HG03280 (cell line): ENCODE measurements around the gene DPAGT1.
A peak's percentile ranks its signal among the peaks of the same experiment; 100 is the strongest.

Experiments used
- ATAC-seq: cut with Tn5 transposase; IDR thresholded peaks from one replicate; pipeline ENCODE4 v1.9.1; 2021; ENCODE audit warnings: mild to moderate bottlenecking, moderate library complexity; ENCODE audit not compliant: unreplicated experiment

Gene DPAGT1

DNA sequence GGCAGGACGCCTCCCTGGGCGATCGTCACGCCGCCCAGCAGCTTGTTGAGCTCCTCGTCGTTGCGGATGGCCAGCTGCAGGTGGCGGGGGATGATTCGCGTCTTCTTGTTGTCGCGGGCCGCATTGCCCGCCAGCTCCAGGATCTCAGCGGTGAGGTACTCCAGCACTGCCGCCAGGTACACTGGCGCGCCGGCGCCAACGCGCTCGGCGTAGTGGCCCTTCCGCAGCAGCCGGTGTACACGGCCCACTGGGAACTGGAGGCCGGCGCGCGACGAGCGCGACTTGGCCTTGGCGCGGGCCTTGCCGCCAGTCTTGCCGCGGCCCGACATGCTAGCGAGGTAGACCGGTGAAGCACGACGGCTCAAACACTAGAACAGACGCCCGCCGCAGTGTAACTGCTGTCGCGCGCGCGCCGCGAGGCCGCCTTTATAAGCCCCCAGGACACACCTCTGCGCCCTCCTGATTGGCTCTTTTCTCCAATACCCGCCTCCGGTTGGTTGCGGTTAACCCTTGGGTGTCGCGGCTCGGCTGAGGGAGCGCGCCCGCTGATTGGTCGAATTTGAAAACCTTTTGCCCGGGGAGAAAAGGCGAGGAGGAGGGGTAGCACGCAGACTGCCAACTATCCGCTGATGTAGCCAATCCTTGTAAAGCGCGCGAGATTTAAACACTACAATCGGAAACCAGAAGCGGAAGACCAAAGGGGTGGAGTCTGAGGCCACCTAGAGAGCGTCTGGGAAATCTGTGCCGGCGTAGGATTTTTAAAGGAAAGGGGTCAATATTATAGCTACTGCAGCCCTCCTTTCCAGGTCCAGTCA, 6.4 kb downstream of the DPAGT1 start:
- peak; percentile 82 for ATAC-seq

DNA sequence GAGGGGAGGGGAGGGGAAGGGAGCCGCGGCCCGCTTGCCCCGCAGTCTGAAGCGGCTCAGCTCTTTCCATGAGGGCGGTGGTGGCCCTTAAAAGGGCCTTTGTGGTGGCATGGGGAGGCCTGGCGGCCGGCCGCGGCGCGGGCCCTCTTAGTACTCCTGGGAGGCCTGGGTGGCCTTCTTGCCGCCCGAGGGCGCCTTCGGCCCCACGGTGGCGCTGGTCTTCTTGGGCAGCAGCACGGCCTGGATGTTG, 6.9 kb downstream of the DPAGT1 start:
- ATAC-seq, result peak; percentile 35

DNA sequence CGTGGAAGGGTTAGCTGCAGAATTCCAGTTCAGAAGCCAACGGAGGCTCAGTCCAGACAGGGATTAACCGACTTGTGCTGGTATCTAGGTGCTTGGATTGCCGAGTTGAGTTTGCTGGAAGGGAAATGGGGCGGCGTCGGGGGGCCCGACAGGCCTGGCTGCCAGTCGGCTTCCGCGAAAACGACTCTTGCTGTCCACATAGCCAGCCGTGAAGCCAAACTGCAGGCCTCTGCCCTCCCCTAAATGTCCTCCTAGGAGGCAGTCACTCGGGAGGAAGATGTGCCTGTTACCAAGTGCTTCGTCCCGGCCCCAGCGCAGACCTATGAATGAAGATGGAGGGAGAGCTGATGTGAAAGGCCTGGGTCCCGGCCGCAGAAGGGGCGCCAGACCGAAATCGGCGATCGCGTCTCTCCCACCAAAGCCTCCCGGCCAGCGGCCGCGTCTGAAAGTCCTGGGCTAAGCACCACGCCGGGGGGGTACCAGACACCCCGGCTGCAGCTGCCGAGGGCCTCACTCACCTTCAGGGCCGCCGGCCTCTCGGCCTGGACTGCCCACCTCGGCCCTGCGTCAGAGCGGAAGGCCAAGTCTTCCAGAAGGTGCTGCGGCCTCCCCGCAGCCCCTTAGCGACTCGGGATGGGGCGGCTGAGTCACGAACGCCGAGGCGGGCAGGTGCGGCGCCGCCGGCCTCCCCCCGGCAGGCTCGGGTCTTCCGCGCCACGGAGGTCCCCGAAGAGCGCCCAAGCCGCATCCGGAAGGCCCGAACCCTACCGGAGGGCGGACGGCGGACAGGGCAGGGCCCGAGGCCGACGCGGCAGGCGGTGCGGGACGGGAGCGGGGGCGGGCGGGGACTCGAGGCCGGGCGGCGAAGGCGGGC, 7.5 kb downstream of the DPAGT1 start:
- no peak for ATAC-seq

DNA sequence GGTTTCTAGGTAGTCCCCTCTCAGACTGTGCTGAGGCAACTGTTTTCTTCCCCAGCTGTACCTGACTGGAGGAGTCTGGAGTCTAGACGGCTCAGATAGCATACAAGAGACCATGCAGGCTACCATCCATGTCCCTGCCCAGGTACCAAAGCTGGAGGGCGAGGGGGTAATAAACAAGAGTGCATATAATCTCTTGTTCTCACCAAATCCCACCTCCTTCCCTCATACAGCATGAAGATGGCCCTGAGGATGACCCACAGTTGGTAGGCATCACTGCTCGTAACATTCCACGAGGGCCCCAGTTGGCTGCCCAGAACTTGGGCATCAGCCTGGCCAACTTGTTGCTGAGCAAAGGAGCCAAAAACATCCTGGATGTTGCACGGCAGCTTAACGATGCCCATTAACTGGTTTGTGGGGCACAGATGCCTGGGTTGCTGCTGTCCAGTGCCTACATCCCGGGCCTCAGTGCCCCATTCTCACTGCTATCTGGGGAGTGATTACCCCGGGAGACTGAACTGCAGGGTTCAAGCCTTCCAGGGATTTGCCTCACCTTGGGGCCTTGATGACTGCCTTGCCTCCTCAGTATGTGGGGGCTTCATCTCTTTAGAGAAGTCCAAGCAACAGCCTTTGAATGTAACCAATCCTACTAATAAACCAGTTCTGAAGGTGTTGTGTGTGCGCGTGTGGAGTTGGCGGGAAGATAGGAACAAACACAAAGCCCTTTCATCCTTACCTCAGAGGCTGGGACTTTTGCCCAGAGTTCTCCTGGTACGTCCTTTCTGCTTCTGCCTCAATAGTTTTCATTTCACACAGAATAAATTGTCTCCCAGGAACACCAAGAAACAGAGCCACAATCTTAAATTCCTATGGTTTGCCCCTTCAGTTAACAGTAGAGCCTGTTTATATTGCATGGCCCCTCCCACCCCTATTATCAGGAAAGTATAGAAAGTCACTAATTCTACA, 8.5 kb downstream of the DPAGT1 start:
- ATAC-seq, result no peak

DNA sequence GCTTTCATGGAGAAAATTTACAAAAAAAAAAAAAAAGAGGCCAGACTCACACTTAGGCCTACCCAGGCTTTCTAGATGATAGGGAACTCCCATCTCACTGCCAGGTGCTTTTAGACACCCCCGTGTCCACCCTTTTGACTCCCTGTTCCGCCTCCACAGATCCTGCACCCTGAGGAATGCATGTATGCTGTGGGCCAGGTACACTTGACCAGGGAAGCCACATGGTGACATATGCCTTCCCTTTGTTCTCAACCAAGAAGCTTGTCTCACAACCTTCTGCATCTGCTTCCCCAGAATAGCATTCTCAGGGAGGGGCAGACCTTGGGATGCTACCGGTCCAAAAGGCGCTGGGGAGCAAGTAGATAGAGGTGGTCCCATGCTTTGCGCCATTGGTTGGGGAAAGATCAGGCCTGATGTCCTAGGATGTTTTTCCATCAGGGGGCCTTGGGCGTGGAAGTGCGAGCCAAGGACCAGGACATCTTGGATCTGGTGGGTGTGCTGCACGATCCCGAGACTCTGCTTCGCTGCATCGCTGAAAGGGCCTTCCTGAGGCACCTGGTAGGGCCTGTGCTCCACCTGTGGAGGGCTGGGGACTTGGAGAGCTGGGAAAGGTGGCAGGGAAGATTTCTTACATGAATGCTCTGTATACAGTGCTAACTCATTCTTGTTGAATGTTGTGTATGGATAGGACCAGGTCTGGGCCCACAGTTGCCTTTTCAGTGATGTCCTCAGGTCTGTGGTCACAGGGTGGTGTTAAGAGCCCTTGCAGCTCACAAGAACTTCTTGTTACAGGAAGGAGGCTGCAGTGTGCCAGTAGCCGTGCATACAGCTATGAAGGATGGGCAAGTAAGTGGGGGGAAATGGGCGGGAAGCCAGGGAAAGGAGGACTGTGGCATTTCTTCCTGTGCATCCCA, 9.4 kb downstream of the DPAGT1 start:
- no peak for ATAC-seq

DNA sequence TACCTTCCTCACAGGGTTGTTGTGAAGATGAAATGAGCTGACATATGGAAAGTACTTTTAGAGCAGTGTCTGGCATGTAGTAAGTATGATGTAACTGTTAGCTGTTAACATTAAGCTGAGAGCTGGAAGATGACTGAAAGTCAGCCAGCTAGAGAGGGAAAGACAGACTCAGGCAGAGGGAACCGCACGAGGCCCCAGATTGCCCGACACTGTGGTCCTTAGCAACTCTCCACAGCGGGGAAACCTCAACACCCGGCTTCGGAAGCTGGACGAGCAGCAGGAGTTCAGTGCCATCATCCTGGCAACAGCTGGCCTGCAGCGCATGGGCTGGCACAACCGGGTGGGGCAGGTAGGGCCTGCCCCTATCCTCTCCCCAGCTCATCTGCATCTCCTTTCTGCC, 10.5 kb downstream of the DPAGT1 start:
- ATAC-seq, result no peak

DNA sequence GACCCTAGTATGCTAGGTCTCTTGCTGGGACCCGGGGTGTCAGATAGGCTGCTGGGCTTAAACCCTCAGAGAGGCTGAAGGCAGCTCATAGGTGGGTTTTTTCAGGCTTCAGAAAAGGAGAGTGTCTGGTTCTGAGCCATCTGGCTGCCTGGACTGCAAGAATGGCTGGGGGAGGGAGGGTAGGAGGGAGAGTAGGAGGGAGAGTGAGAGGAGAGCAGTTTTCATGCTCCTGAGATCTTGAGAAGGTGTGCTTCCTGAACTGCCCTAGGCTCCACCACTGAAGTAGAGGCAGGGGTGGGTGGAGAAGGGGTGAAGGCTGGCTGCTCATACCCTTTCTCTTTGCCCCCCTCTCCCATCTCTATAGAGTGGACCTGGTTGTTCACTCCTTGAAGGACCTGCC, 12.3 kb downstream of the DPAGT1 start:
- ATAC-seq, result no peak

DNA sequence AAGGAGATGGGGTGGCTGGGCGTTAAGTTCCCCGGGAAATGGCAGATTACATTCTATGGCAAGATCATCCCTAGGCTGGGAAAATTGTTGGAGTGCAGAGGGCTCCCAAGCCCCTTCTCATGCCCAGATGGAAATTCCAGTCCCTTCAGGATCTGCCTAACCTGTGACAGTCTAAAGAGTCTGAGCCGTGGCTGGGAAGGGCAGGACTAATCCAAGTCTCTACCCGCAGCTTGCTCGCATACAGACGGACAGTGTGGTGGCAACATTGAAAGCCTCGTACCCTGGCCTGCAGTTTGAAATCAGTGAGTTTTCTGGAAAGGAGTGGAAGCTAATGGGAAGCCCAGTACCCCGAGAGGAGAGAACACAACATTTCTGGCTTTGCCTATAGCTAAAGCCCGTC, 13.2 kb downstream of the DPAGT1 start:
- no peak for ATAC-seq

DNA sequence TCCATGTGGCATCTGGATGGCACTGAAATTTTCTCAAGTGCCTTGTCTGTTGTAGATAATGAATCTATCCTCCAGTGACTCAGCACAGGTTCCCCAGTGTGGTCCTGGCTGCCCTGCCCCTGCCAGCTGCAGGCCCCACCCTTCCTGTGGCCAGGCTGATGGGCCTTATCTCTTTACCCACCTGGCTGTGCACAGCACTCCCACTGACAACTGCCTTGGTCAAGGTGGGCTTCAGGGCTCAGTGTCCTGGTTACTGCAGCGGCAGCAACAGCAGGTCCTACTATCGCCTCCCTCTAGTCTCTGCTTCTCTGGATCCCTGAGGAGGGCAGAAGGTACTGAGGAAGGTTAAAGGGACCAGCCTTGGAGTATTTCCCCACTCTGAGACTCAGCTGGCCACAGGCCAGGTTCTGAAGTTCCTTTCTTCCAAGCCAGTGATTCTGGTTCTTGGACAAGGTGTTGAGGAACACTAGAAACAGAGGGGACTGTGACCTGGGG, 13.9 kb downstream of the DPAGT1 start:
- no peak for ATAC-seq

DNA sequence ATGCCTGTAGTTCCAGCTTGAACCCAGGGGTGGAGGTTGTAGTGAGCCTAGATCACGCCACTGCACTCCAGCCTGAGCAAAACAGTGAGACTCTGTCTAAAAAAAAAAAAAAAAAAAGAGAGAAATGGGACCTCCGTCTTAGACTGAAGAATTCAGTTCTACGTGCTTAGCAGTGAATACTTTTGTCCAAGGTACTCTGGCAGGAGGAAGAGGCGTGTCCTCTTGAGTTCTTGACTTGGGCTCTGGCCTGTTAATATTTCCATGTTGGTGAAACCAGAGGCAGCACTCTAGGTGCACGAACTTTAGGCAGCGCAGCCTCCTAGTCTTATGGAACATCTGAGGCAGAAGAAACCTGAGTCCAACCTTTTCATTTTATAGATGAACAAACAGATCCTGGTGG, 14.5 kb downstream of the DPAGT1 start:
- ATAC-seq, result no peak

DNA sequence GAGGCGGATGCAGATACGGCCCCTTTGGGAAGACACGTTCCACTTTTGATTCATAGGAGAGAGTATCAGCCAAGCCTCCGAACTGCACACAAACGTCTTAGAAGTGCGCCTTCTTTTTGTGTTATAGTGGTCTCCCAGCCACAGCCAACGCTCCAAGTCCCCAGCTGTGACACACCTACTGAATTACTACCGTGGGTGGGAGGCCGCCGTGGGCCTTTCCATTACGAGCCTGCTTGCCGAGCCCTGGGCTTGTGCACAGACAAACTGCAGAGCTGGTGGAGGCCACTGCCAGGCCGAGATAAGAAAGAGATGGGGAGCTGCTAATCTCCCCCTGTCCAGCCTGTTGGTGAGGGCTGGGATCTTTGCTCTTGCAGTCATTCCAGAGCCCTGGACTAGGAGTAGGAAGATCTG, 16.2 kb downstream of the DPAGT1 start:
- ATAC-seq, result peak; percentile 15

DNA sequence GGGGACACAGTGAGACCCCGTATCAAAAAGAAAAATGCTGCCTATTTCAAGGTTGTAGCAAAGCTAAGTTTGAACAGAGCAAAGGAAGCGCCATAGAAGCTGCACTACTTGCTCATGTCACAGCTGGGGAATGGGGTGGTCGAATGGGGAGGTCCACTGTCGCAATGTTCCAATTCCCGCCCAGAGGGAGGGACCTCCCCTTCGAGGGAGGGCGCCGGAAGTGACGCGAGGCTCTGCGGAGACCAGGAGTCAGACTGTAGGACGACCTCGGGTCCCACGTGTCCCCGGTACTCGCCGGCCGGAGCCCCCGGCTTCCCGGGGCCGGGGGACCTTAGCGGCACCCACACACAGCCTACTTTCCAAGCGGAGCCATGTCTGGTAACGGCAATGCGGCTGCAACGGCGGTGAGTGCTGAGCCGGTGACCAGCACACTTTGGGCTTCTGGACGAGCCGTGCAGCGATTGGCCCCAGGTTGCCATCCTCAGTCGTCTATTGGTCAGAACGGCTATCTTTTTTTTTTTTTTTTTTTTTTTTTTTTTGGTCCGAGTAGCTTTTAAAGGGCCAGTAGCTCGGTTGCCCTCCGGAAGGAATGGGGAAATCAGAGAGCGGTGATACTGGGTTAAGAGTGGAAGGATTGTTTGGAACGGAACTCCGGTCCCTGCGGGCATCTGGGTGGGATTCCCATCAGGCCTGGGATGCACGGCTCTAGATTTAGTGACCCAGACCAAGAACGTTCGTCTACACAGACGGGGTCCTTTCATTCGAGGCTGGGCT, 16.8 kb downstream of the DPAGT1 start, which contains the start of gene HMBS:
Gene HMBS, plus strand, starts transcription at position 219 of the 774 bp plus-strand sequence. Its CDS starts 153 bp downstream, at position 372.
- ATAC-seq, result peak; percentile 92

DNA sequence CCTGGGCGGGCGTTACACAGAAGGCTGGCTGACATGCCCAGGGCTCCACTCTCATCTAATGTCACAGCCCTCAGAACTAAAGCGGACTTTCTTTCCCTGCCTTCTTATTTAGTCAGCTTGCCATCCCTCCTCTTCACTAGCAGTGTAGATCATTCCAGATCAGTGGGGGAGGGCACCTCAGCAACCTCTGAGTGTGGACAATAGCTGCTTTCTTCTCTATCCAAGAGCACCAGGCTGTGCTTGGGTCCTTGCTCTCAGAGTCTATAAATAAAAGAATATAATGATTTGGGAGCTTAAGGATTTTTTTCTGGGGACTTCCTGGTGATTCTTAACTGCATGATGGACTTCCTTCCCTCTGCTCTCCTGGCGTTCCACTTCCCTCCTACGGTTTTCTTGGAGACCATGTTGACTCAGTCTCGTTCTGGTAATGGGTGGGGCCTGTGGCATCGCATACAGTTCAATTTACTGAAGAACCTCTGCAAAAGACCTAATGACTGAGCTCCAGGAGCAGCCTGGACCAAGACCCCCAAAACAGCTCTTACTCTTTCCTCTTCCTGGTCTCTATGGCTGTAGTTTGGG, 19.9 kb downstream of the DPAGT1 start:
- no peak for ATAC-seq

DNA sequence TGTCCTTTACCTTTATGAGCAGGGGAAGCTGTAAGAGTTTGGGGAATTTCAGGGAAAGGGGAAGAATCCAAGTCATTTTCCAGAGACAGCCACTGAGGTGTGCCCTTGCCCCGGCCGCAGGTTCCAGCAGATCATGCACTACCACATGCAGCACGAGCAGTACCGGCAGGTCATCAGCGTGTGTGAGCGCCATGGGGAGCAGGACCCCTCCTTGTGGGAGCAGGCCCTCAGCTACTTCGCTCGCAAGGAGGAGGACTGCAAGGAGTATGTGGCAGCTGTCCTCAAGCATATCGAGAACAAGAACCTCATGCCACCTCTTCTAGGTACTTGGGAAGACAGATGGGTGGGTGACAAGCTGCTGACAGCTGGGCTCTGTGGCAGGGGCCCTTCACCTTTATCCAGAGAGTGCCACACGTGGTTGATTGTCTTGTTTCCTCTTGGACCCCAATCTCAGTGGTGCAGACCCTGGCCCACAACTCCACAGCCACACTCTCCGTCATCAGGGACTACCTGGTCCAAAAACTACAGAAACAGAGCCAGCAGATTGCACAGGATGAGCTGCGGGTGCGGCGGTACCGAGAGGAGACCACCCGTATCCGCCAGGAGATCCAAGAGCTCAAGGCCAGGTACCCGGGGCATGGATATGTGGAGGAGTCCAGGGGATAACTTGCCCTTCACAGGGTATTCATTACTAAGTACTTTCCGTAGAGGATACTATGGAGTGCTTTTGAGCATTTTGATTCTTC, 22.8 kb downstream of the DPAGT1 start:
- no peak for ATAC-seq

DNA sequence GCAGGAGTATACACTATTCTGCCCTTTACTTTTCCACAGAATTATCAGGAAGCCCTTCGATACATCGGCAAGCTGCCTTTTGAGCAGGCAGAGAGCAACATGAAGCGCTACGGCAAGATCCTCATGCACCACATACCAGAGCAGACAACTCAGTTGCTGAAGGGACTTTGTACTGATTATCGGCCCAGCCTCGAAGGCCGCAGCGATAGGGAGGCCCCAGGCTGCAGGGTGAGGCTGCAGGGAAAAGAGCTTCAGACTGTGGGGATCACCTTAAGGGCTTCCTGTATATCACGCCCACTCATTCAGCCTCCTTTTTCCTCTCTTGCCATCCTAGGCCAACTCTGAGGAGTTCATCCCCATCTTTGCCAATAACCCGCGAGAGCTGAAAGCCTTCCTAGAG, 23.8 kb downstream of the DPAGT1 start:
- ATAC-seq, result no peak

DNA sequence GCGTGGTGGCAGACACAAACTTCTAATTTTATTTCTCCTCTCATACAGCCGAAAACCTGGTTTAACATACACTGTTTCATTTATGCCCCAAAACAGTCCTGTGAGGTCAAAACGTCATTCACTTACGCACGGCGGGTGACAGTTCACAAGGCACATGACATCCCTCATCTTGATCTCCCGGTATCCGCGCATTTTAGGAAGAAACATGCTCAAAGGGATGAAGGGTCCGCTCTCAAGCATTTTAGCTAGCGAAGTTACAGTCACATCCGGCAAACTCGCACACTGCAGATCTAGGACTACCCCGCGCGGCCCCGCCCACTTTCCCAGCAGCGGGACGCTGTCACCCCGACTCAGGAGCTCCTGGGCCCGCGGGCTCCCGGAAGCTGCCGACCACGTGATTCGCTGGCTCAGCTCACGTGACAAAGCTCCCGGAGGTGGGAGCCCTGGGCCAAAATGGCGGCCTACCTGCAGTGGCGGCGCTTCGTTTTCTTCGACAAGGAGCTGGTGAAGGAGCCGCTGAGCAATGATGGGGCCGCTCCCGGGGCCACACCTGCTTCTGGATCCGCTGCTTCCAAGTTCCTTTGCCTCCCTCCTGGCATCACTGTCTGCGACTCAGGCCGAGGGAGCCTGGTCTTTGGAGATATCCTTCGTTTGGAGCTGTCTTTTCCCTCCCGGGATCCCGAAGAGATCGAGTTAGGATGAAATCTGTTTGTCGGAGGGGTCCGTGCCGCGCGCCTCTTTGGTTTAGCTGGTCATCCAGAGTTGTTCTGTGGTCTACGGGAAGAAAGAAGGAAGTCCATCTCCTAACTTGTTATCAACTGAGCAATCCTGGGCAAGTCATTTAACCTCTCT, 34.1 kb downstream of the DPAGT1 start, which contains the start of gene VPS11:
Gene VPS11, plus strand, starts transcription at position 448 of the 852 bp plus-strand sequence. Its CDS starts 6 bp downstream, at position 454.
- peak; percentile 94 for ATAC-seq

DNA sequence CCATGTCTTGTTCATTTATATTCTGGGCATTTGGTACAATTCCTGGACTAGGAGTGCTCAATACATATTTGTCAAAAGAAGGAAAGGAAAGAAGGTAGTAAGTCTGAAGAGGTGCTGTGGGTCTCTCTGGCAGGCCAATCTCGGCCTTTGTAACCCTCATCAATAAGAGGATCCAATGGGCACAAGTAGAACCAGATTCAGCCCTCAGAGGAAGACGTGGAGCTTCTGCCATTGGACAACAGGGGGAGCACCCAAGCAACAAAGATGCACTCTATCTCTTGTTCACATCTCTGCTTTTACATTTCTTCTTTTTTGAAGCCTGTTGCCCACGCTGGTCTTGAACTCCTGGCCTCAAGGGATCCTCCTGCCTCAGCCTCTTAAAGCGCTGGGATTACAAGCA, 36.3 kb downstream of the DPAGT1 start:
- no peak for ATAC-seq
